ENCODE results near the gene FBXO42. TPM values are rescaled to one million over a fixed set of nuclear protein-coding genes. Genes with fewer than 3 reads are reported as not detected.

Gene FBXO42
- total and polyA plus RNA-seq, 10 donors: 8.6 to 30.2 (median 20.1) TPM

- intact Hi-C loops (cut with DNase I; ENCODE audit: low total_unique reads): no loop called here
- Histone ChIP-seq H3K27me3 (replicated peaks in 1 of 7) (no peaks in the 10 kb centered on the region), H3K4me1 (peaks cover 8 to 33% (median 19%) of the 10 kb centered on the region in 6 donors), H3K9me3 (no peaks in the 10 kb centered on the region), H3K36me3 (peaks cover 0 to 18% (median 4%) of the 10 kb centered on the region in 6 donors), H3K27ac (peak within 1 kb of the TSS; percentile 61 to 93 (median 88)), H3K4me3 (peak within 1 kb of the TSS; percentile 58 to 78 (median 60))
- 1 to 2% (median 1%) methylated on average over 44 to 57 of the region's 57 CpGs for WGBS, 5 donors
- peak; percentile 99 for DNase-seq
- TF ChIP-seq POLR2A (IDR thresholded peaks at IDR 0.05) (peak in 1 of 3 donors; percentile 62), POLR2AphosphoS5 (IDR thresholded peaks at IDR 0.05) (peak; percentile 90 to 97 (median 93))
- TF ChIP-seq, protein P1, sequence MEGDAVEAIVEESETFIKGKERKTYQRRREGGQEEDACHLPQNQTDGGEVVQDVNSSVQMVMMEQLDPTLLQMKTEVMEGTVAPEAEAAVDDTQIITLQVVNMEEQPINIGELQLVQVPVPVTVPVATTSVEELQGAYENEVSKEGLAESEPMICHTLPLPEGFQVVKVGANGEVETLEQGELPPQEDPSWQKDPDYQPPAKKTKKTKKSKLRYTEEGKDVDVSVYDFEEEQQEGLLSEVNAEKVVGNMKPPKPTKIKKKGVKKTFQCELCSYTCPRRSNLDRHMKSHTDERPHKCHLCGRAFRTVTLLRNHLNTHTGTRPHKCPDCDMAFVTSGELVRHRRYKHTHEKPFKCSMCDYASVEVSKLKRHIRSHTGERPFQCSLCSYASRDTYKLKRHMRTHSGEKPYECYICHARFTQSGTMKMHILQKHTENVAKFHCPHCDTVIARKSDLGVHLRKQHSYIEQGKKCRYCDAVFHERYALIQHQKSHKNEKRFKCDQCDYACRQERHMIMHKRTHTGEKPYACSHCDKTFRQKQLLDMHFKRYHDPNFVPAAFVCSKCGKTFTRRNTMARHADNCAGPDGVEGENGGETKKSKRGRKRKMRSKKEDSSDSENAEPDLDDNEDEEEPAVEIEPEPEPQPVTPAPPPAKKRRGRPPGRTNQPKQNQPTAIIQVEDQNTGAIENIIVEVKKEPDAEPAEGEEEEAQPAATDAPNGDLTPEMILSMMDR (IDR thresholded peaks at IDR 0.05 in 8 of 11, conservative IDR thresholded peaks at IDR 0.05 in 3 of 11): peak in 1 of 11 experiments; percentile 18
Measured at GRCh38 chr1:16236511-16237342, 115.6 kb downstream of the FBXO42 start, which contains the start of gene CPLANE2. CPLANE2 (minus strand) TSS chr1:16237183; CDS start chr1:16236742, 441 bp downstream.

GRCh38 chr1:16235944-16236510 lies 116.3 kb downstream of the FBXO42 start:
- TF ChIP-seq, protein P1 (IDR thresholded peaks at IDR 0.05 in 8 of 11, conservative IDR thresholded peaks at IDR 0.05 in 3 of 11): peak in 9 of 11 experiments; percentile 28 to 57 (median 41)
- no peak for TF ChIP-seq POLR2AphosphoS5 (IDR thresholded peaks at IDR 0.05)
- no peaks in the 10 kb centered on the region for H3K27me3 ChIP-seq (replicated peaks in 1 of 7)
- H3K4me1 ChIP-seq: peaks cover 8 to 33% (median 19%) of the 10 kb centered on the region in 6 donors
- WGBS, 5 donors: 42 to 65% (median 45%) methylated on average over 4 to 6 of the region's 6 CpGs
- intact Hi-C loops (cut with DNase I; ENCODE audit: low total_unique reads): no loop called here
- H3K4me3 ChIP-seq: peak overlapping the region; percentile 58 to 78 (median 60)
- peak overlapping the region in 7 of 8 donors; percentile 83 to 93 (median 88) for H3K27ac ChIP-seq
- peaks cover 0 to 23% (median 4%) of the 10 kb centered on the region in 6 donors for H3K36me3 ChIP-seq
- no peak for DNase-seq
- no peaks in the 10 kb centered on the region for H3K9me3 ChIP-seq

DNA sequence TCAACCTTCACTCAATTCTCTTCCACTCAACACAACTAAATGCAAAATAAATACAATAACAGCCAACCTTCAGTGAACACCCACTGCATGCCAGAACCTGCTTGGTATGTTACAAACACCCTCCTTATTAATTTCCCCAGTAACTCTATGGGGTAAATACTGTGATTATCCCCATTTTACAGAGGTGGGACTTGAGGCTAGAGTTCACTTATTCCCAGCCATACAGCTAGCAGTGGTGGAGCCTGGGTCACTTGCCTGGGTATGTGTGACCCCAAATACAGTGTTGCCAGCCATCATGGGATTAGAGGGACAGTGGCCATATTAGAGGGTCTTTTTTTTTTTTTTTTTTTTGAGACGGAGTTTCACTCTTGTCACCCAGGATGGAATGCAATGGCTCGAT lies 116.9 kb downstream of the FBXO42 start:
- H3K36me3 ChIP-seq: peaks cover 0 to 24% (median 4%) of the 10 kb centered on the region in 6 donors
- DNase-seq: no peak
- WGBS, 5 donors: 88 to 98% (median 92%) methylated on average over 2 of the region's 2 CpGs
- H3K27ac ChIP-seq: no peak overlapping the region
- H3K4me1 ChIP-seq: peaks cover 8 to 33% (median 19%) of the 10 kb centered on the region in 6 donors
- no peaks in the 10 kb centered on the region for H3K27me3 ChIP-seq (replicated peaks in 1 of 7)
- H3K9me3 ChIP-seq: no peaks in the 10 kb centered on the region
- no peak overlapping the region for H3K4me3 ChIP-seq
- no peak for TF ChIP-seq POLR2A (IDR thresholded peaks at IDR 0.05)
- no peak for TF ChIP-seq POLR2AphosphoS5 (IDR thresholded peaks at IDR 0.05)
- TF ChIP-seq, protein P1 (IDR thresholded peaks at IDR 0.05 in 8 of 11, conservative IDR thresholded peaks at IDR 0.05 in 3 of 11): no peak
- intact Hi-C loops (cut with DNase I; ENCODE audit: low total_unique reads): no loop called here

DNA sequence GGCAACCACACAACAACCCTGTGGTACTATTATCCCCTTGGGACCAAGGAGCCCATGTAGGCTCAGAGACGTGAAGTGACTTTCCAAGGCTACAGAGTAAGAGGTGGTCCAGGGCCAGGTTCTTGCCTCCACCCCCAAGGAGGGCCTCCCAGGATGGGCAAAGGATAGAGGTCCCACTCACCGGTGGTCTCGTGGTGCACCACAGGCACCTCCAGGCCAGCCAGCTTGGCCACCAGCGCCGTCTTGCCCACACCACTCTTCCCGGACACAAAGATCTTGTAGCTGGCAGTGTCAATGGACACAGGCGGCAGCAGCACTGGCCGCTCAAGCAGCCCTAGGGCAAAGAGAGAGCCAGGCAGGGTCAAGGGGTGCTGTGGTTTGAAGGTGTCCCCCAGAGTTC lies 118.8 kb downstream of the FBXO42 start:
- DNase-seq: peak; percentile 72
- WGBS, 5 donors: 93 to 100% (median 95%) methylated on average over 7 to 8 of the region's 8 CpGs
- intact Hi-C loops (cut with DNase I; ENCODE audit: low total_unique reads): no loop called here

More for the DNA sequence above, 118.8 kb downstream of the FBXO42 start:
- Histone ChIP-seq H3K27me3 (replicated peaks in 1 of 7) (peaks cover 0 to 7% (median 0%) of the 10 kb centered on the region in 7 donors), H3K27ac (no peak overlapping the region), H3K36me3 (peaks cover 0 to 29% (median 4%) of the 10 kb centered on the region in 6 donors), H3K4me3 (no peak overlapping the region), H3K9me3 (no peaks in the 10 kb centered on the region), H3K4me1 (peaks cover 8 to 36% (median 19%) of the 10 kb centered on the region in 6 donors)
- TF ChIP-seq POLR2AphosphoS5 (IDR thresholded peaks at IDR 0.05): no peak
- no peak for TF ChIP-seq POLR2A (IDR thresholded peaks at IDR 0.05)
- TF ChIP-seq, protein P1 (IDR thresholded peaks at IDR 0.05 in 8 of 11, conservative IDR thresholded peaks at IDR 0.05 in 3 of 11): no peak

Data from spleen (tissue), 11 donors.